DND-41 (cell line): Measurements from ENCODE around the gene KLF1.

Experiments
- ATAC-seq: fragments of 200-7000 bp; cut with Tn5 transposase; 3 replicates; pipeline ENCODE4 v1.9.1; 2021; ENCODE audit warnings: low read depth; ENCODE audit not compliant: insufficient read depth
- DNase-seq: peaks from one replicate; pipeline ENCODE4 v3.0.0-alpha.2; 2020
- H2AFZ ChIP-seq: 2 replicates; pipeline ENCODE4 v1.6.0; 2012; ENCODE audit warnings: low read depth, low read length
- H3K27ac ChIP-seq: 2 replicates; pipeline ENCODE4 v1.5.1; 2012; ENCODE audit warnings: low read length, inconsistent platforms
- H3K27me3 ChIP-seq: fragments of 200-600 bp; sonication (generic); 2 replicates; pipeline ENCODE4 v1.6.0; 2012; ENCODE audit warnings: low read length, mild to moderate bottlenecking, inconsistent platforms; ENCODE audit not compliant: insufficient read depth, poor library complexity
- H3K36me3 ChIP-seq: 2 replicates; pipeline ENCODE4 v1.5.1; 2012; ENCODE audit warnings: low read length, inconsistent platforms; ENCODE audit not compliant: insufficient read depth
- H3K4me1 ChIP-seq: 2 replicates; pipeline ENCODE4 v1.5.1; 2012; ENCODE audit warnings: mild to moderate bottlenecking, low read length; ENCODE audit not compliant: insufficient read depth
- H3K4me2 ChIP-seq: 2 replicates; pipeline ENCODE4 v1.6.0; 2012; ENCODE audit warnings: mild to moderate bottlenecking, moderate library complexity, low read length, inconsistent platforms; ENCODE audit not compliant: insufficient read depth
- H3K4me3 ChIP-seq, 2 experiments: fragments of 200-600 bp in 1 of 2; shearing (Covaris generic) in 1 of 2; 2 replicates each; pipeline ENCODE4 v1.5.1; 2012 to 2016; ENCODE audit warnings: inconsistent platforms in 2 of 2, low read length in 2 of 2, mild to moderate bottlenecking in 2 of 2, low read depth in 1 of 2, moderate library complexity in 1 of 2
- H3K79me2 ChIP-seq: 2 replicates; pipeline ENCODE4 v1.6.0; 2012; ENCODE audit warnings: low read length, inconsistent platforms; ENCODE audit not compliant: insufficient read depth
- H3K9ac ChIP-seq: 2 replicates; pipeline ENCODE4 v1.6.0; 2012; ENCODE audit warnings: low read depth, mild to moderate bottlenecking, inconsistent platforms, low read length, moderate library complexity
- H3K9me3 ChIP-seq: 2 replicates; pipeline ENCODE4 v1.5.1; 2012; ENCODE audit warnings: low read length, moderate library complexity, mild to moderate bottlenecking, inconsistent platforms; ENCODE audit not compliant: insufficient read depth, severe bottlenecking
- H4K20me1 ChIP-seq: 2 replicates; pipeline ENCODE4 v1.6.0; 2012; ENCODE audit warnings: low read length; ENCODE audit not compliant: insufficient read depth
- EZH2 ChIP-seq: IDR thresholded peaks from 3 replicates; pipeline ENCODE4 v1.6.1; 2012; ENCODE audit warnings: borderline replicate concordance, low read depth, mild to moderate bottlenecking, moderate library complexity, low read length, inconsistent platforms; ENCODE audit not compliant: severe bottlenecking
- TF ChIP-seq, protein P1 (sequence below): IDR thresholded peaks from 2 replicates; pipeline ENCODE4 v1.5.1; 2012; ENCODE audit warnings: borderline replicate concordance, low read length, moderate library complexity, mild to moderate bottlenecking; ENCODE audit not compliant: poor library complexity, severe bottlenecking; ENCODE audit errors: extremely low read depth

KLF1 gene

DNA sequence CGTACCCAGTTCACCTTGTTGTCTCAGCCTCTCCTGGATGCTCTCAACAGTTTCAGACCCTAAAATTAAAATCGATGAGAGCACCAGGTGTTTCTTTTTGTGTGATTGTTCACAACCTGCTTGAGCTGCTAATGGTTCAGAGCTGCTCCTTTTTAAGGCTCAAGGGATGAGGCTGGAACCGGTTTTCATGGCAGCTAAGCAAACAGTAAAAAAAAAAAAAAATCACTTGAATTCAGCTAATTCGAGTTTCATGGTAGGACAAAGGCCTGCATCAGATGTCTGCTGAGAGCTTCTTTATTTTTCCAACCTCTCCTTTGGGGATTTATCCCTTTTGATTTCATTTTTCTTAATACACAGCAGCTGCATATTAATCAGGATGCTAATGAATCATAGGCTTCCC, 25.6 kb upstream of the KLF1 start:
- H3K27me3 ChIP-seq = no peaks in the 10 kb centered on the region
- DNase-seq (no peak), ATAC-seq (no peak)
- TF ChIP-seq EZH2 = no peak
- TF ChIP-seq, protein P1, sequence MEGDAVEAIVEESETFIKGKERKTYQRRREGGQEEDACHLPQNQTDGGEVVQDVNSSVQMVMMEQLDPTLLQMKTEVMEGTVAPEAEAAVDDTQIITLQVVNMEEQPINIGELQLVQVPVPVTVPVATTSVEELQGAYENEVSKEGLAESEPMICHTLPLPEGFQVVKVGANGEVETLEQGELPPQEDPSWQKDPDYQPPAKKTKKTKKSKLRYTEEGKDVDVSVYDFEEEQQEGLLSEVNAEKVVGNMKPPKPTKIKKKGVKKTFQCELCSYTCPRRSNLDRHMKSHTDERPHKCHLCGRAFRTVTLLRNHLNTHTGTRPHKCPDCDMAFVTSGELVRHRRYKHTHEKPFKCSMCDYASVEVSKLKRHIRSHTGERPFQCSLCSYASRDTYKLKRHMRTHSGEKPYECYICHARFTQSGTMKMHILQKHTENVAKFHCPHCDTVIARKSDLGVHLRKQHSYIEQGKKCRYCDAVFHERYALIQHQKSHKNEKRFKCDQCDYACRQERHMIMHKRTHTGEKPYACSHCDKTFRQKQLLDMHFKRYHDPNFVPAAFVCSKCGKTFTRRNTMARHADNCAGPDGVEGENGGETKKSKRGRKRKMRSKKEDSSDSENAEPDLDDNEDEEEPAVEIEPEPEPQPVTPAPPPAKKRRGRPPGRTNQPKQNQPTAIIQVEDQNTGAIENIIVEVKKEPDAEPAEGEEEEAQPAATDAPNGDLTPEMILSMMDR = no peak
- no peak overlapping the region for H2AFZ ChIP-seq
- H3K4me1 ChIP-seq = peaks cover 25% of the 10 kb centered on the region
- H3K9me3 ChIP-seq = no peaks in the 10 kb centered on the region
- no peak overlapping the region for H3K4me2 ChIP-seq
- no peaks in the 10 kb centered on the region; the same call in 1 of the 2 replicates for H3K36me3 ChIP-seq
- H3K27ac ChIP-seq = no peak overlapping the region
- no peaks in the 10 kb centered on the region for H4K20me1 ChIP-seq
- no peaks in the 10 kb centered on the region for H3K79me2 ChIP-seq
- no peak overlapping the region for H3K4me3 ChIP-seq
- no peak overlapping the region for H3K9ac ChIP-seq

DNA sequence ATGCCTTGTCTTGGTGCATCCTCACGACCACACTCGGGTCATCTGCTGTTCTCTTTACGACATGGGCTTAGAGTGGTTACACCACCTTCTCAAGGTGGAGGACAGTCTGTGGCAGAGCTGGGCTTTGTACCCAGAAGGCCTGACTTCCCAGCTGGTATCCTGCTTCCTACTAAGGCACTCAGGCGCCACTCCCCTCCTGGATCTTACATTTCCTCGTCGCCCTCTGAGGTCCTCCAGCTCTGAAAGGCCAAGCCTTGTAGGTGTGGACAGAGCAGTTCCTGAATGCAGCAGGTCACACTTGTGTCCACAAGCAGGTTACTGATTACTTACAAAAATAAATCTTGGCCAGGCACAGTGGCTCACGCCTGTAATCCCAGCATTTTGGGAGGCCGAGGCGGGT, 20.2 kb upstream of the KLF1 start:
- Histone ChIP-seq H3K4me1 (no peaks in the 10 kb centered on the region), H3K36me3 (peaks cover 11% of the 10 kb centered on the region; the same call in 1 of the 2 replicates), H2AFZ (no peak overlapping the region), H3K9ac (no peak overlapping the region), H3K4me3 (no peak overlapping the region), H4K20me1 (no peaks in the 10 kb centered on the region), H3K27me3 (no peaks in the 10 kb centered on the region), H3K9me3 (no peaks in the 10 kb centered on the region), H3K4me2 (no peak overlapping the region), H3K79me2 (no peaks in the 10 kb centered on the region), H3K27ac (no peak overlapping the region)
- ATAC-seq (peak; percentile 19; the same call in 1 of the 3 replicates), DNase-seq (no peak)
- TF ChIP-seq, protein P1 = no peak
- TF ChIP-seq EZH2 = no peak

DNA sequence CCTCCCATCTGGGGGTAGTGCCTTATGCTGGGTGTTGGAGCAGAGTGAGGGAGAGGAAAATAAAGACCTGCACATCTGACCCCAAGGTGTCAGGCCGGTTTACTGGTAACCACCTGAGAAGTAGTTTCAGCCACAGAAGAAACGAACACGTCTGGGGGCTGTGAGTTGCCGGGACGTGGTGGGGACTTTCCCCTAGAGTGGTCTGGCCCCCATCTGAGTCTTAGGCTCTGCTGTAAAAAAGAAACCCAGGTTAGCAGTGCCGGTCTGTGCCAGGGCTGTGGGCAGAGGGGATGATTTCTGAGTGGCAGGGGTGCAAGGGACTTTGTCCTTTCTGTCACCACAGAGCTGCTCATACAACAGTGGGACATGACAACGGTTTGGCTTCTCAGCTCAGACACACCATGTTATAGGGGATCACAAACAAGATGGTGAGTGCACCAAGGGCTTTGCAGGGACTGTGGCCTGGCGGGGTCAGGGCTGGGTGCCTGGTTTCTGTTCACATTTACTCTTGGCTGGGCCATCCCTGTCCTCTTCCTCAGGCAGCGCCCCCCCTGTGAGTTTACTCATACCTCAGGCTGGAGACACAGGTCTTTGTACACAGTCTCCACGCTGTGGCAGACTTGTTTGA, 13.0 kb upstream of the KLF1 start:
- H3K79me2 ChIP-seq = no peaks in the 10 kb centered on the region
- H3K4me2 ChIP-seq = no peak overlapping the region
- no peaks in the 10 kb centered on the region for H3K9me3 ChIP-seq
- ATAC-seq = no peak
- DNase-seq = no peak
- H3K4me3 ChIP-seq = no peak overlapping the region
- H3K9ac ChIP-seq = no peak overlapping the region
- TF ChIP-seq, protein P1 = no peak
- no peak for TF ChIP-seq EZH2
- H3K4me1 ChIP-seq = no peaks in the 10 kb centered on the region
- no peaks in the 10 kb centered on the region for H4K20me1 ChIP-seq
- peaks cover 55% of the 10 kb centered on the region for H3K36me3 ChIP-seq
- H3K27me3 ChIP-seq = no peaks in the 10 kb centered on the region
- no peak overlapping the region for H3K27ac ChIP-seq
- H2AFZ ChIP-seq = no peak overlapping the region
